ENCODE data around the gene MICAL3. TPM values are rescaled to one million over a fixed set of nuclear protein-coding genes. Genes with fewer than 3 reads are reported as not detected.

MICAL3 gene
- polyA plus RNA-seq, 2 of the 4 experiments (the other 2 are of a cell fraction) = 20.5 to 30.1 TPM

DNA sequence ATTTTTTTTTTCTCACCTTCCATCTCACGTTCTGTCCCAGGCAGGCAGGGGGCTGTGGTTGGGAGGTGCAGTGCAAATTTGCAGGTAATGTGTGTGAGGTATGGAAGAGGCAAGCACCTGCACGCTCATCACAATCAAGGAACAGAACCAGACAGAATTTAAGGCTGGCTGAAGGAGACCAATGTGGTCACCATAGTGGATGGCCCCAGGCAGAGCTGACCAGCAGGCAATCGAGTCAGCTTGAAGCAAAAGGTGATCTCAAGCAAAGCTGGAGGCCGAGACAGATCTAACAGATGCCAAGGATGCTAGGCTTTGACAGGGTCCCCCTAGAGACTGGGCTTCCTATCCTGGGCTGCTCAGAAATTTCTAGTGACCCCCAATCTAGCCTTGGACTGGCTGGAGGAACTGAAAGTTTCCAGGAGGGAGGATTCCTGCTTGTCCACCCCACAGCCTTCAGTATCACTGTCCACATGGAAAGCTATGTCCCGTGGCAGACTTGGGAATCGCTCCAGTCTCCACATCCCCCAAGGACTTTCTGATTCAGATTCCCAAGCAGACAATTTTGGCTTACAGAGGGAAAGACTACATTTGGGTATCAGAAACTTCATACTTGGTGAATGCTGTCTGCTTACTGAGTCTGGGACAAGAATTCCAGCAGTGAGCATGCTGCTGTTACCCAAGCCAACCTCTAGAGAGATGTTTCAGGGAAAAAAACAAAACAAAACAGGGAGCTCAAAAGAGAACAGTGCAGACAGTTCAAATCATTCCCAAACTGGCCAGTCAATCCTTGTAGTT is 9.0 kb upstream of the MICAL3 start:
- no peak for TF ChIP-seq ELK1 (IDR thresholded peaks at IDR 0.05; ENCODE audit: low read depth, low read length)
- TF ChIP-seq FOSL2 (IDR thresholded peaks at IDR 0.05) = no peak
- TF ChIP-seq FOSL2 (CRISPR knock-in tag; IDR thresholded peaks at IDR 0.05) = no peak
- no peak for TF ChIP-seq TP53 (CRISPR knock-in tag; IDR thresholded peaks at IDR 0.05)
- TF ChIP-seq MYC (IDR thresholded peaks at IDR 0.05; ENCODE audit: borderline replicate concordance, low read length) = no peak
- no peak for TF ChIP-seq RFX5 (IDR thresholded peaks at IDR 0.05)
- no peak for TF ChIP-seq MAFK (IDR thresholded peaks at IDR 0.05; ENCODE audit: partially characterized antibody)
- TF ChIP-seq, protein P1, sequence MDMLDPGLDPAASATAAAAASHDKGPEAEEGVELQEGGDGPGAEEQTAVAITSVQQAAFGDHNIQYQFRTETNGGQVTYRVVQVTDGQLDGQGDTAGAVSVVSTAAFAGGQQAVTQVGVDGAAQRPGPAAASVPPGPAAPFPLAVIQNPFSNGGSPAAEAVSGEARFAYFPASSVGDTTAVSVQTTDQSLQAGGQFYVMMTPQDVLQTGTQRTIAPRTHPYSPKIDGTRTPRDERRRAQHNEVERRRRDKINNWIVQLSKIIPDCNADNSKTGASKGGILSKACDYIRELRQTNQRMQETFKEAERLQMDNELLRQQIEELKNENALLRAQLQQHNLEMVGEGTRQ (IDR thresholded peaks at IDR 0.05) = no peak
- TF ChIP-seq HOXB13 (CRISPR knock-in tag; IDR thresholded peaks at IDR 0.05; ENCODE audit: low read depth) = no peak
- TF ChIP-seq RAD21 (conservative IDR thresholded peaks at IDR 0.05 in 1 of 2, IDR thresholded peaks at IDR 0.05 in 1 of 2) = no peak
- H3K27ac ChIP-seq = peak overlapping the region; percentile 85 to 91
- H3K4me2 ChIP-seq = peak overlapping the region; percentile 79
- no peak overlapping the region for H3K4me3 ChIP-seq
- peaks cover 64% of the 10 kb centered on the region for H3K4me1 ChIP-seq
- ATAC-seq (no peak), FAIRE-seq (no peak), DNase-seq (ENCODE audit: low read depth in 1 of 2, low spot score in 1 of 2) (no peak)
- no peaks in the 10 kb centered on the region for H3K9me3 ChIP-seq
- ChIA-PET POLR2A (no interaction called here), CTCF (interaction anchor here (2.1 to 4.6 kb wide), 2 partner anchors 10 to 43 kb away, joined by 9 to 31 read pairs; partner anchors contain the start of gene MICAL3)
- WGBS (ENCODE audit: missing lambda C conversion rate) = 86% methylated on average over 6 of the region's 6 CpGs

DNA sequence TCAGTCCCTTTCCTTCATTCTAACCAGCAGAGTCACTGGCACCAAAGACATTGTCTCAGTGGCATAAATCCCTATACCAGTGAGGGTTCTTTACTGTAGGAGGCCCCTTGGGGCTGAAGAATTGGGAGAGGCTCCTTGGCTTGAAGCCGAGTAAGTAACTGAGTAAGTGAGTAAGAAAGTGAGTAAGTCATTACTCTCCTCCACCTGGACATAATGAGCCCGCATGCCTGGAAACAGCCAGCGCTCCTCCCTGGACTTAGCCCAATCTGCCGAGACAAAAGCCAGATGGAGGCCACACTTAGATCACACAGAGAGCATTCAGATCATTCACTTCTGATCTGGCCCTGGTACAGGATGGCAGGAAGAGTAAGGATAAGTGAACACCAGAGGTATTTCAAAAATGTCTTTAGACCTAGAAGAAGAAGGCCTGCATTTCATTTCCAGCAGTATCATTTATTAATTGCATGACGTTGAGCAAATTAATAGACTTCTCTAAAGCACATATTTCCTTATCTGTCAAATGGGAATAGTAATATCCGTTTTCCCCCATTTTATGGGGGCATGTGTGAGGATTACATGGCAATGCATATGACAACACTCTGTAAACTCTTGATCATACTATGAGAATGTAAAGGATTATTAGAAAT is 8.2 kb upstream of the MICAL3 start:
- Histone ChIP-seq H3K9me3 (no peaks in the 10 kb centered on the region), H3K4me1 (peaks cover 57% of the 10 kb centered on the region), H3K27ac (peak overlapping the region; percentile 85 to 91), H3K4me2 (peak overlapping the region; percentile 79), H3K4me3 (no peak overlapping the region)
- DNase-seq (ENCODE audit: low read depth in 1 of 2, low spot score in 1 of 2) (peak in 1 of 2 experiments; percentile 48), ATAC-seq (peak in 1 of 2 experiments; percentile 68; a peak in 5 of 6 replicates), FAIRE-seq (no peak)
- ChIA-PET CTCF (interaction anchor here (2.1 to 4.6 kb wide), 2 partner anchors 9 to 44 kb away, joined by 9 to 31 read pairs; partner anchors contain the start of gene MICAL3), POLR2A (no interaction called here)
- WGBS (ENCODE audit: missing lambda C conversion rate) = 11% methylated on average over 6 of the region's 6 CpGs
- TF ChIP-seq ELK1 (IDR thresholded peaks at IDR 0.05; ENCODE audit: low read depth, low read length) = no peak
- TF ChIP-seq NPAS2 (CRISPR knock-in tag; IDR thresholded peaks at IDR 0.05; ENCODE audit: borderline replicate concordance) = no peak
- no peak for TF ChIP-seq FOSL2 (IDR thresholded peaks at IDR 0.05)
- TF ChIP-seq FOSL2 (CRISPR knock-in tag; IDR thresholded peaks at IDR 0.05) = no peak
- no peak for TF ChIP-seq ESRRA (IDR thresholded peaks at IDR 0.05; ENCODE audit: borderline replicate concordance, low read length)
- TF ChIP-seq, protein P2, sequence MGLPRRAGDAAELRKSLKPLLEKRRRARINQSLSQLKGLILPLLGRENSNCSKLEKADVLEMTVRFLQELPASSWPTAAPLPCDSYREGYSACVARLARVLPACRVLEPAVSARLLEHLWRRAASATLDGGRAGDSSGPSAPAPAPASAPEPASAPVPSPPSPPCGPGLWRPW (IDR thresholded peaks at IDR 0.05) = no peak
- TF ChIP-seq CTCF (IDR thresholded peaks at IDR 0.05) = no peak
- no peak for TF ChIP-seq RNF2 (IDR thresholded peaks at IDR 0.05; ENCODE audit: borderline replicate concordance, low read depth)
- 0 out of 5 replicates have a peak, but pooled peaks have one; percentile 8 to 13 for TF ChIP-seq JUN (IDR thresholded peaks at IDR 0.05)
- no peak for TF ChIP-seq HEYL (CRISPR knock-in tag; IDR thresholded peaks at IDR 0.05)
- TF ChIP-seq, protein P3, sequence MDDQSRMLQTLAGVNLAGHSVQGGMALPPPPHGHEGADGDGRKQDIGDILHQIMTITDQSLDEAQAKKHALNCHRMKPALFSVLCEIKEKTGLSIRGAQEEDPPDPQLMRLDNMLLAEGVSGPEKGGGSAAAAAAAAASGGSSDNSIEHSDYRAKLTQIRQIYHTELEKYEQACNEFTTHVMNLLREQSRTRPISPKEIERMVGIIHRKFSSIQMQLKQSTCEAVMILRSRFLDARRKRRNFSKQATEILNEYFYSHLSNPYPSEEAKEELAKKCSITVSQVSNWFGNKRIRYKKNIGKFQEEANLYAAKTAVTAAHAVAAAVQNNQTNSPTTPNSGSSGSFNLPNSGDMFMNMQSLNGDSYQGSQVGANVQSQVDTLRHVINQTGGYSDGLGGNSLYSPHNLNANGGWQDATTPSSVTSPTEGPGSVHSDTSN (IDR thresholded peaks at IDR 0.05) = no peak
- TF ChIP-seq MAZ (IDR thresholded peaks at IDR 0.05; ENCODE audit: borderline replicate concordance, low read depth, low read length) = no peak
- no peak for TF ChIP-seq CBX8 (IDR thresholded peaks at IDR 0.05)
- TF ChIP-seq RCOR1 (IDR thresholded peaks at IDR 0.05; ENCODE audit: low read depth, low read length) = no peak
- TF ChIP-seq ZNF302 (CRISPR knock-in tag; IDR thresholded peaks at IDR 0.05) = no peak
- no peak for TF ChIP-seq ZFP36 (IDR thresholded peaks at IDR 0.05; ENCODE audit: borderline replicate concordance, partially characterized antibody)
- TF ChIP-seq JUNB (IDR thresholded peaks at IDR 0.05) = 0 out of 2 replicates have a peak, but pooled peaks have one; percentile 32
